IMR-90 (cell line): ENCODE data around the gene TULP4. TPM values are rescaled to one million over a fixed set of nuclear protein-coding genes. Genes with fewer than 3 reads are reported as not detected.

Source experiments
- ATAC-seq: fragments of 200-7000 bp; cut with Tn5 transposase; 2 replicates; pipeline ENCODE4 v1.9.1; 2020; ENCODE audit warnings: low read depth, mild to moderate bottlenecking, moderate library complexity
- BruUV-seq: library from RNA; stranded (reverse); fragments of 400-500 nt; replicated peaks from 2 replicates; lab custom pipeline; 2021; lab: Mats Ljungman, UMichigan
- CTCF ChIA-PET: fragments of 300-600 bp; formaldehyde crosslinking; extraction: SDS; loops from one replicate; lab custom pipeline; 2021; ENCODE audit warnings: antibody characterized with exemption; lab: Yijun Ruan, JAX
- POLR2A ChIA-PET: fragments of 300-600 bp; sonication (Branson Sonifier 250); formaldehyde crosslinking; loops from one replicate; lab custom pipeline; 2022; ENCODE audit warnings: antibody characterized with exemption; ENCODE audit not compliant: unreplicated experiment; lab: Charles Lee
- DNase-seq: peaks from one replicate; pipeline ENCODE4 v3.0.0; 2013
- H2AFZ ChIP-seq: replicated peaks from 2 replicates; pipeline ENCODE3; 2013; ENCODE audit warnings: low read length, mild to moderate bottlenecking; ENCODE audit not compliant: poor library complexity
- H2AK5ac ChIP-seq: 2 replicates; pipeline ENCODE4 v1.6.1; 2013; ENCODE audit warnings: low read depth, low read length, inconsistent platforms
- H2AK9ac ChIP-seq: replicated peaks from 2 replicates; pipeline ENCODE3; 2013; ENCODE audit warnings: mild to moderate bottlenecking, low read depth, low read length, moderate library complexity; ENCODE audit not compliant: poor library complexity
- H2BK120ac ChIP-seq: 2 replicates; pipeline ENCODE4 v1.6.1; 2013; ENCODE audit warnings: low read depth, low read length, inconsistent platforms
- H2BK15ac ChIP-seq: 3 replicates; pipeline ENCODE4 v1.6.1; 2013; ENCODE audit warnings: low read depth, low read length, inconsistent platforms
- H2BK20ac ChIP-seq: 2 replicates; pipeline ENCODE4 v1.6.1; 2013; ENCODE audit warnings: low read depth, mild to moderate bottlenecking, inconsistent platforms, low read length, moderate library complexity
- H2BK5ac ChIP-seq: 2 replicates; pipeline ENCODE4 v1.6.1; 2013; ENCODE audit warnings: mild to moderate bottlenecking, low read depth, low read length, inconsistent platforms; ENCODE audit not compliant: poor library complexity, severe bottlenecking
- H3K14ac ChIP-seq: replicated peaks from 2 replicates; pipeline ENCODE4 v1.6.1; 2013; ENCODE audit warnings: low read depth, low read length, inconsistent platforms
- H3K18ac ChIP-seq: 2 replicates; pipeline ENCODE4 v1.6.1; 2013; ENCODE audit warnings: low read depth, low read length, control low read depth
- H3K23ac ChIP-seq: 2 replicates; pipeline ENCODE4 v1.6.1; 2013; ENCODE audit warnings: low read depth, low read length, inconsistent platforms
- H3K27ac ChIP-seq: 2 replicates; pipeline ENCODE4 v1.5.1; 2013; ENCODE audit warnings: mild to moderate bottlenecking, control low read depth, low read length; ENCODE audit not compliant: insufficient read depth
- H3K27me3 ChIP-seq: 2 replicates; pipeline ENCODE4 v1.6.1; 2013; ENCODE audit warnings: low read length; ENCODE audit not compliant: control insufficient read depth, insufficient read depth
- H3K36me3 ChIP-seq: 2 replicates; pipeline ENCODE4 v1.6.1; 2013; ENCODE audit warnings: low read length, mixed read lengths; ENCODE audit not compliant: control insufficient read depth, insufficient read depth
- H3K4ac ChIP-seq: 2 replicates; pipeline ENCODE4 v1.6.1; 2013; ENCODE audit warnings: low read depth, low read length, inconsistent platforms
- H3K4me1 ChIP-seq: 2 replicates; pipeline ENCODE4 v1.6.1; 2013; ENCODE audit warnings: low read length, mixed read lengths; ENCODE audit not compliant: control insufficient read depth, insufficient read depth
- H3K4me2 ChIP-seq: 2 replicates; pipeline ENCODE4 v1.6.1; 2013; ENCODE audit warnings: low read depth, mild to moderate bottlenecking, control low read depth, low read length, moderate library complexity
- H3K4me3 ChIP-seq: 2 replicates; pipeline ENCODE4 v1.5.1; 2013; ENCODE audit warnings: low read depth, mild to moderate bottlenecking, control low read depth, low read length, moderate library complexity; ENCODE audit not compliant: insufficient read depth
- H3K56ac ChIP-seq: 2 replicates; pipeline ENCODE4 v1.6.1; 2013; ENCODE audit warnings: low read length, inconsistent platforms; ENCODE audit not compliant: insufficient read depth; ENCODE audit errors: extremely low read depth
- H3K79me1 ChIP-seq, 2 experiments: 2 replicates each; pipeline ENCODE4 v1.6.1; 2013; ENCODE audit warnings: low read length in 2 of 2, inconsistent platforms in 1 of 2, low read depth in 1 of 2
- H3K9ac ChIP-seq: 2 replicates; pipeline ENCODE4 v1.6.1; 2013; ENCODE audit warnings: low read depth, low read length, control low read depth
- H3K9me1 ChIP-seq: 2 replicates; pipeline ENCODE4 v1.6.1; 2013; ENCODE audit warnings: low read length, inconsistent platforms; ENCODE audit not compliant: insufficient read depth
- H3K9me3 ChIP-seq: 2 replicates; pipeline ENCODE4 v1.6.1; 2013; ENCODE audit warnings: low read length; ENCODE audit not compliant: control insufficient read depth, insufficient read depth
- H4K20me1 ChIP-seq: 2 replicates; pipeline ENCODE4 v1.6.1; 2013; ENCODE audit warnings: low read length, inconsistent platforms; ENCODE audit not compliant: insufficient read depth
- H4K5ac ChIP-seq: 2 replicates; pipeline ENCODE4 v1.6.1; 2013; ENCODE audit warnings: mild to moderate bottlenecking, low read depth, low read length, control low read depth
- H4K8ac ChIP-seq, 2 experiments: 2 replicates each; pipeline ENCODE4 v1.6.1; 2013; ENCODE audit warnings: low read depth in 2 of 2, low read length in 2 of 2, control low read depth in 1 of 2, inconsistent platforms in 1 of 2
- H4K91ac ChIP-seq: 2 replicates; pipeline ENCODE4 v1.6.1; 2013; ENCODE audit warnings: low read depth, low read length, inconsistent platforms; ENCODE audit not compliant: insufficient read depth
- ELK1 ChIP-seq: fragments of 150-350 bp; IDR thresholded peaks from 2 replicates; pipeline ENCODE4 v1.6.1; 2016; ENCODE audit warnings: low read depth, mild to moderate bottlenecking, low read length, moderate library complexity, borderline replicate concordance
- MAZ ChIP-seq: IDR thresholded peaks from 2 replicates; pipeline ENCODE4 v1.6.1; 2012; ENCODE audit warnings: low read depth, mild to moderate bottlenecking, low read length, improper control_type of control experiment, moderate library complexity, borderline replicate concordance
- RFX5 ChIP-seq: IDR thresholded peaks from 2 replicates; pipeline ENCODE4 v1.8.0; 2012; ENCODE audit warnings: low read depth, mild to moderate bottlenecking, low read length, moderate library complexity
- WGBS, 2 experiments: methylation state at CpG; one replicate each; pipeline versions ENCODE4 v1.1.5 to v1.1.7; 2013; ENCODE audit warnings: missing lambda C conversion rate in 2 of 2; ENCODE audit not compliant: insufficient read length in 1 of 2; ENCODE audit errors: extremely low coverage in 2 of 2; 5-methylcytosine and 5-hydroxymethylcytosine counted together
- dilution Hi-C: fragments of 300-500 bp; cut with HindIII; formaldehyde crosslinking; loops from one replicate; pipeline ENCODE4 v1.14.3; 2018; ENCODE audit warnings: low sequenced_read_pairs; ENCODE audit not compliant: unreplicated experiment
- in situ Hi-C: fragments of 300-500 bp; cut with MboI; formaldehyde crosslinking; loops from 3 replicates; pipeline ENCODE4 v1.14.3; 2019; ENCODE audit warnings: low sequenced_read_pairs, inconsistent platforms, mixed read lengths
- intact Hi-C: fragments of 100-400 bp; cut with micrococcal nuclease; formaldehyde crosslinking; loops from 2 replicates; pipeline ENCODE4 v1.10.0; 2022
- polyA plus RNA-seq, 3 experiments: library from polyadenylated mRNA; depleted of rRNA; stranded (reverse); fragments of >200 nt; gene quantifications; 2 replicates each; pipeline ENCODE4 v1.2.3, GENCODE V29; 2012; ENCODE audit warnings: low replicate concordance in 1 of 3
- total RNA-seq: library from RNA; depleted of rRNA; stranded (reverse); fragments of >200 nt; gene quantifications from 2 replicates; pipeline ENCODE4 v1.2.3, GENCODE V29; 2012

Gene TULP4
- total and polyA plus RNA-seq, 2 of the 4 experiments (the other 2 are of a cell fraction), result 8.1 to 30.6 TPM

GRCh38 chr6:158438226-158438625 is 126.0 kb downstream of the TULP4 start:
- H3K27ac ChIP-seq, result no peak overlapping the region
- H3K79me1 ChIP-seq, result no peaks in the 10 kb centered on the region
- no peaks in the 10 kb centered on the region for H3K9me3 ChIP-seq
- H2BK5ac ChIP-seq, result no peak overlapping the region
- H3K9ac ChIP-seq, result no peak overlapping the region
- H3K4ac ChIP-seq, result no peak overlapping the region
- H3K56ac ChIP-seq, result no peak overlapping the region
- H4K20me1 ChIP-seq, result no peaks in the 10 kb centered on the region
- ChIA-PET CTCF (no interaction called here), POLR2A (no interaction called here)
- no peak overlapping the region for H3K4me3 ChIP-seq
- no peak overlapping the region for H2BK120ac ChIP-seq
- no peak overlapping the region for H4K91ac ChIP-seq
- no peaks in the 10 kb centered on the region; the same call in 1 of the 2 replicates for H3K4me1 ChIP-seq
- no peak overlapping the region for H4K8ac ChIP-seq
- TF ChIP-seq MAZ (no peak), RFX5 (no peak), ELK1 (no peak)
- H2AFZ ChIP-seq, result no peak overlapping the region
- peaks cover 9% of the 10 kb centered on the region for H3K9me1 ChIP-seq
- in situ Hi-C loops, result no loop called here
- peaks cover 8% of the 10 kb centered on the region for H3K36me3 ChIP-seq
- H3K14ac ChIP-seq, result no peak overlapping the region
- ATAC-seq (no peak), DNase-seq (no peak)
- WGBS, 2 experiments, result no CpG with 5 or more reads among the region's 7 CpGs
- H3K18ac ChIP-seq, result no peak overlapping the region
- intact Hi-C loops, result no loop called here
- BruUV-seq, result no TSS peak
- H2BK15ac ChIP-seq, result no peak overlapping the region
- dilution Hi-C loops, result no loop called here
- no peaks in the 10 kb centered on the region for H3K27me3 ChIP-seq
- H4K5ac ChIP-seq, result no peak overlapping the region
- no peak overlapping the region for H3K4me2 ChIP-seq
- H2AK5ac ChIP-seq, result no peak overlapping the region
- H2AK9ac ChIP-seq, result no peak overlapping the region
- H2BK20ac ChIP-seq, result no peak overlapping the region
- H3K23ac ChIP-seq, result no peak overlapping the region
